Mesendoderm (in vitro differentiated cells): ENCODE data around the gene TMOD1.
A peak's percentile ranks its signal among the peaks of the same experiment; 100 is the strongest.

Experiments
- DNase-seq: peaks from one replicate; pipeline ENCODE4 v3.0.0; 2013
- H2AK5ac ChIP-seq: 2 replicates; pipeline ENCODE4 v1.6.1; 2013; ENCODE audit warnings: low read length, inconsistent platforms
- H2BK120ac ChIP-seq: 2 replicates; pipeline ENCODE4 v1.6.1; 2013; ENCODE audit warnings: low read depth, mild to moderate bottlenecking, low read length, moderate library complexity, mixed read lengths
- H2BK15ac ChIP-seq: replicated peaks from 2 replicates; pipeline ENCODE4 v1.6.1; 2013; ENCODE audit warnings: low read depth, mild to moderate bottlenecking, moderate library complexity
- H2BK5ac ChIP-seq: 2 replicates; pipeline ENCODE4 v1.6.1; 2013; ENCODE audit warnings: low read length, inconsistent platforms
- H3K18ac ChIP-seq: 2 replicates; pipeline ENCODE4 v1.6.1; 2013; ENCODE audit warnings: mild to moderate bottlenecking, low read length, mixed read lengths
- H3K23ac ChIP-seq: one replicate; pipeline ENCODE4 v1.6.1; 2013; ENCODE audit warnings: low read length
- H3K27ac ChIP-seq: 2 replicates; pipeline ENCODE4 v1.5.1; 2013; ENCODE audit warnings: low read depth, mild to moderate bottlenecking, inconsistent platforms, low read length, moderate library complexity
- H3K27me3 ChIP-seq: 2 replicates; pipeline ENCODE4 v1.6.1; 2013; ENCODE audit warnings: low read length, control low read depth, mild to moderate bottlenecking, inconsistent platforms; ENCODE audit not compliant: insufficient read depth, poor library complexity
- H3K36me3 ChIP-seq: 2 replicates; pipeline ENCODE4 v1.6.1; 2013; ENCODE audit warnings: low read length, inconsistent platforms; ENCODE audit not compliant: control insufficient read depth, insufficient read depth
- H3K4ac ChIP-seq: one replicate; pipeline ENCODE4 v1.6.1; 2013; ENCODE audit warnings: low read depth, mild to moderate bottlenecking, low read length, moderate library complexity
- H3K4me1 ChIP-seq: 2 replicates; pipeline ENCODE4 v1.6.1; 2013; ENCODE audit warnings: low read depth, low read length, inconsistent platforms; ENCODE audit not compliant: control insufficient read depth
- H3K4me2 ChIP-seq: 2 replicates; pipeline ENCODE4 v1.6.1; 2013; ENCODE audit warnings: low read length
- H3K4me3 ChIP-seq: 2 replicates; pipeline ENCODE4 v1.5.1; 2013; ENCODE audit warnings: mild to moderate bottlenecking, low read length
- H3K56ac ChIP-seq: one replicate; pipeline ENCODE4 v1.6.1; 2013; ENCODE audit warnings: low read length
- H3K79me1 ChIP-seq: 2 replicates; pipeline ENCODE4 v1.6.1; 2013; ENCODE audit warnings: low read length, inconsistent platforms
- H3K79me2 ChIP-seq: 2 replicates; pipeline ENCODE4 v1.6.1; 2013; ENCODE audit warnings: mild to moderate bottlenecking, low read length; ENCODE audit not compliant: control insufficient read depth, insufficient read depth
- H3K9ac ChIP-seq: 2 replicates; pipeline ENCODE4 v1.6.1; 2013; ENCODE audit warnings: low read length, inconsistent platforms
- H4K5ac ChIP-seq: one replicate; pipeline ENCODE4 v1.6.1; 2013; ENCODE audit warnings: low read length
- H4K8ac ChIP-seq: one replicate; pipeline ENCODE4 v1.6.1; 2013; ENCODE audit warnings: low read depth, mild to moderate bottlenecking, control low read depth, low read length, moderate library complexity
- WGBS: extraction: QIAGEN DNeasy Blood & Tissue Kit; methylation state at CpG from one replicate; pipeline ENCODE4 v1.1.7; 2013; ENCODE audit warnings: low lambda C conversion rate, missing lambda C conversion rate; ENCODE audit not compliant: insufficient coverage; ENCODE audit errors: extremely low coverage; 5-methylcytosine and 5-hydroxymethylcytosine counted together

TMOD1 gene

DNA sequence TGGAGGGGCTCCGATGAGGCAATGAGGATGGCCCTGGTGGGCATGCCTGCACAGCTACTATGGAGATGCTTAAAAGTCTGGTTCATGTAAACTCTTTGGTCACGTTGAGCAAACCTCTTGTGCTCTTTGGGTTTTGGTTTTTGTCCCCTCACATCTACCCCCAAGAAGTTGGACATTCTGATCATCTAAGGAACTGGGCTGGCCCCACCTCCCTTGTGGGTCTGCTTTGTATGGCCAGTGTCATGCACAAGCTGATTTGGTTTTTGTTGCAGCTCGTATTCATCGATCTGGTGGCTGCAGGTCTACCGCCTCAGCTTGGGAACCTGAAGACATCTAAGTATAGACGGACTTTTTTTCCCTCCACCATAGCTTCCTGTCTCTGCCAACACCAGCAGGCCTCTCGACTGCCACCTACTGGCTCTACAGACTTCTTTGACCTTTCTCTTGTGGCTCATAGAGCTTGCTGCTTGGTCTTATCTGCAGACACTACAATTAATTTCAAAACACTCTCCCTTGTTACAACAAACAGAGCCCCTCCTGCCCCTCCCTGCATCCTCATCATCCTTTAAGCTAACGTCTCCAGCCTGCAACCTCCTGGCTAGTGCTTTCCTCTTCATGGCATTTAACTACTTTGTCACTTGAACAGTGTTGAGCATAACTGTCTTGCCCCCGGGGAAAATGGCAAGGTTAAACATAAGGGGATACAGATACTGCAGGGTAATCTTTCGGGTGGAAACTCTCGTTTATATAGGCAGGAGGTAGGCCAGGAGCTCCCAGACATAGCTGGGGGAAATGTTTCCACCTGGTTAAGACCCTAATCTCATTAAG is 97.2 kb downstream of the TMOD1 start:
- WGBS: no CpG with 5 or more reads among the region's 11 CpGs
- Histone ChIP-seq H2BK5ac (no peak overlapping the region), H2BK120ac (no peak overlapping the region), H3K79me1 (no peaks in the 10 kb centered on the region), H3K23ac (no peak overlapping the region), H3K9ac (peak overlapping the region; percentile 44), H2BK15ac (no peak overlapping the region), H4K8ac (no peak overlapping the region), H3K56ac (peak overlapping the region; percentile 78), H3K27me3 (no peaks in the 10 kb centered on the region), H3K4me2 (no peak overlapping the region), H3K36me3 (peaks cover 10% of the 10 kb centered on the region), H3K4me3 (no peak overlapping the region), H3K4me1 (no peaks in the 10 kb centered on the region), H3K18ac (no peak overlapping the region), H3K27ac (no peak overlapping the region), H4K5ac (no peak overlapping the region), H2AK5ac (no peak overlapping the region), H3K4ac (no peak overlapping the region), H3K79me2 (no peaks in the 10 kb centered on the region)
- peak; percentile 91 for DNase-seq

GRCh38 chr9:97599314-97599846 is 97.9 kb downstream of the TMOD1 start:
- no peaks in the 10 kb centered on the region for H3K4me1 ChIP-seq
- H2BK5ac ChIP-seq: no peak overlapping the region
- no peak overlapping the region for H4K8ac ChIP-seq
- H3K9ac ChIP-seq: no peak overlapping the region
- H3K36me3 ChIP-seq: peaks cover 10% of the 10 kb centered on the region
- no peak overlapping the region for H3K18ac ChIP-seq
- no peaks in the 10 kb centered on the region for H3K27me3 ChIP-seq
- H2AK5ac ChIP-seq: no peak overlapping the region
- no peak overlapping the region for H3K4me2 ChIP-seq
- no peaks in the 10 kb centered on the region for H3K79me2 ChIP-seq
- no peak overlapping the region for H4K5ac ChIP-seq
- DNase-seq: peak; percentile 27
- no peak overlapping the region for H2BK120ac ChIP-seq
- H3K56ac ChIP-seq: no peak overlapping the region
- H3K4me3 ChIP-seq: no peak overlapping the region
- H3K4ac ChIP-seq: no peak overlapping the region
- WGBS: no CpG with 5 or more reads among the region's 7 CpGs
- no peaks in the 10 kb centered on the region for H3K79me1 ChIP-seq
- H3K23ac ChIP-seq: no peak overlapping the region
- no peak overlapping the region for H2BK15ac ChIP-seq
- no peak overlapping the region for H3K27ac ChIP-seq

DNA sequence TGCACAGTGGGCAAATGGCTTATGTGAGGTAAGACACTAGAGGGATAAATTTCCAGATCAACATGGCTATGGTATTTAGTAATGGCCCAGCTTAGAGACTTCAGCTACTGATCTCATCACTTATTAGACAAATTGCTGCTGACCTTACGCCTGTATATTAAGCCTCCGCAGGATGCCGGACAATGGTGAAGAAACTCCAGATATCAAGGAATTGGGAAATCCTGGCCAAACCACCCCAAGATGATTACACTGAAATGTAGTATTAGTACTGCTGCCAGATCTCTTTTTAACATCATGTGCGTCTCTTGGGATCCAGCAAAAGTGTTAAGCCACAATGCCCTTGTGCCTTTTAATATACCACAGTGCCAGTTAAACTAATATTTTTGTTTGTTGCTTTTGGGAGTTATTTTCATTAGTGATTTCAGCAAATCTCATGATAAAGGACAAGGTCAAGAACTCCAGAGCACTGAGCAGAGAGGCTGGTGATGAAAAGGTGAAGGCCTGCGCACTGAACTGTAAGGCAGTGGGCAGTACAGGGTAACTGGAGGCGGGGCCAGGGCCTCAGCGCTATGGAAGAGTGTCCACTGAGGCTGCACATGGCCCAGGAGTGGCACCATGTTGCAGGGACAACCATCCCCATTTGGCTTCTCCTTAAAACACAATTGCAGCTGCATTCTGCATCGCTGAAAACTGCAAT is 99.2 kb downstream of the TMOD1 start:
- peaks cover 10% of the 10 kb centered on the region for H3K36me3 ChIP-seq
- no CpG with 5 or more reads among the region's 8 CpGs for WGBS
- no peak overlapping the region for H2BK15ac ChIP-seq
- H3K4me1 ChIP-seq: no peaks in the 10 kb centered on the region
- DNase-seq: no peak
- H3K4me2 ChIP-seq: no peak overlapping the region
- H2AK5ac ChIP-seq: no peak overlapping the region
- no peak overlapping the region for H2BK120ac ChIP-seq
- no peak overlapping the region for H3K23ac ChIP-seq
- H3K27ac ChIP-seq: no peak overlapping the region
- no peak overlapping the region for H3K4ac ChIP-seq
- no peaks in the 10 kb centered on the region for H3K27me3 ChIP-seq
- no peak overlapping the region for H3K56ac ChIP-seq
- no peak overlapping the region for H3K18ac ChIP-seq
- H4K5ac ChIP-seq: no peak overlapping the region
- no peaks in the 10 kb centered on the region for H3K79me2 ChIP-seq
- H3K4me3 ChIP-seq: no peak overlapping the region
- H4K8ac ChIP-seq: no peak overlapping the region
- H3K9ac ChIP-seq: no peak overlapping the region
- no peak overlapping the region for H2BK5ac ChIP-seq
- H3K79me1 ChIP-seq: no peaks in the 10 kb centered on the region

DNA sequence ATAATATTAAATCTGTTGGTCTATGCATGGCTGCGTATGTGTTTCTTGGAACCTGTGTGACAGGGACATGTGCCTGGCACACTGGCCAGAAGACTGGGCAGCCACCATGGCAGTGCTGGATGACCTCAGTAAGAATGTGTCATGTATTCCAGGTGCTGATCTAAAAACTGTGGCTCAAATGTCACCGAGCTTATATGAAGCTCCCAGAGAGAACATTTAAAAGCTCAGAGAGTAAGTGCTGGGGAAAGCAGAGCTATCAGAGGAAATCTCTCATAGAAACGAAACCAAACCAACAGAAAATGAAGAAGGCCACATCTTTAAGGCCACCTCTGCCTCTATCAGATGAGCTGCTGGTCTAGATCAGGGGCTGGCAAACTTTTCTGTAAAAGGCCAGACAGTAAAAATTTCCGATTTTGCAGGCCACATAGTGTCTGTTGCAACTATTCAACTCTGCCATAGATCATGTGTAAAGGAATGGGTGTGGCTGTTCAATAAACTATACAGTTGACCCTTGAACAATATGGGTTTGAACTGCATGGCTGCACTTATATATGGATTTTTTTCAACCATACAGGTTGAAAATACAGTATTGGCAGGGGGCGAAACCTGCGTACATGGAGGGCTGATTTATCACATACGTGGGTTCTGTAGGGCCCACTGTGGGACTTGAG is 99.9 kb downstream of the TMOD1 start:
- no peak for DNase-seq
- Histone ChIP-seq H3K27me3 (no peaks in the 10 kb centered on the region), H3K23ac (no peak overlapping the region), H3K79me1 (no peaks in the 10 kb centered on the region), H2AK5ac (no peak overlapping the region), H2BK5ac (no peak overlapping the region), H3K18ac (no peak overlapping the region), H3K4me2 (no peak overlapping the region), H3K4me3 (no peak overlapping the region), H3K27ac (no peak overlapping the region), H3K56ac (no peak overlapping the region), H2BK120ac (no peak overlapping the region), H3K9ac (no peak overlapping the region), H4K8ac (no peak overlapping the region), H3K79me2 (no peaks in the 10 kb centered on the region), H3K36me3 (peaks cover 10% of the 10 kb centered on the region), H3K4ac (no peak overlapping the region), H3K4me1 (no peaks in the 10 kb centered on the region), H4K5ac (no peak overlapping the region), H2BK15ac (no peak overlapping the region)
- WGBS: no CpG with 5 or more reads among the region's 7 CpGs

DNA sequence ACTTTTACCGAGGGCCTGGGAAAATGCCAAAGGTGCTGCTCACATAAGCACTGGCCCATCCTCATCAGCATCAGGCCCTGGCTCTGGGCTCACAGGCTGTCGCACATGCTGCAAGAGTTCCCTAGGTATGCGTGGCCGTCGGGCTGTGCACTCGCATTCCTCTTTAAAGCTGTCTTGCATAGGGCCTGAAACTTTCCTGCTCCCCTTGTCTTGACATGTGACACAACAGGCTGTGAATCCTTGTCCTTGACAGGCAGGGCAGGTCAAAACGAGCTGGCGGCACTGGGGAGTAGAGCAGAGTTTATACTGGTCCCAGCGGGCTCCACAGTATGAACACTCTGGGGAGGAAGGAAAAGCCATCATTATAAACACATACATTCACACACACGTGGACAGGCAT is 101.0 kb downstream of the TMOD1 start:
- Histone ChIP-seq H3K79me2 (no peaks in the 10 kb centered on the region), H2BK5ac (no peak overlapping the region), H4K8ac (no peak overlapping the region), H3K4me3 (no peak overlapping the region), H3K18ac (no peak overlapping the region), H3K27ac (no peak overlapping the region), H2AK5ac (no peak overlapping the region), H3K9ac (no peak overlapping the region), H2BK15ac (no peak overlapping the region), H3K79me1 (no peaks in the 10 kb centered on the region), H3K4me2 (no peak overlapping the region), H2BK120ac (no peak overlapping the region), H3K27me3 (no peaks in the 10 kb centered on the region), H4K5ac (no peak overlapping the region), H3K4me1 (no peaks in the 10 kb centered on the region), H3K36me3 (peaks cover 10% of the 10 kb centered on the region), H3K23ac (no peak overlapping the region), H3K56ac (no peak overlapping the region), H3K4ac (no peak overlapping the region)
- no CpG with 5 or more reads among the region's 10 CpGs for WGBS
- DNase-seq: peak; percentile 19
